Ovary (tissue), 3 donors: ENCODE measurements around the gene USP6.
"Not testable (repeated sequence)": the region's sequence is repeated elsewhere in the genome, so short reads cannot be mapped to it uniquely, and the experiment has no call there.

Experiments used
- CTCF ChIP-seq, 3 donors: fragments of 450-650 bp in 2 of 3; fragments of 200-600 bp in 1 of 3; IDR thresholded peaks; one replicate each; pipeline versions ENCODE4 v1.5.1 to v1.8.0; 2016 to 2022; ENCODE audit warnings: antibody characterized with exemption in 3 of 3, mild to moderate bottlenecking in 1 of 3
- EP300 ChIP-seq: sonication (generic); formaldehyde crosslinking; IDR thresholded peaks from one replicate; pipeline ENCODE4 v1.6.1; 2017; ENCODE audit warnings: antibody characterized with exemption
- POLR2A ChIP-seq: fragments of 450-650 bp; IDR thresholded peaks from one replicate; pipeline ENCODE4 v1.6.1; 2017; ENCODE audit warnings: antibody characterized with exemption, mild to moderate bottlenecking, moderate library complexity
- donor health status: DM: no; HTN: no; CAD: no.

- TF ChIP-seq CTCF (IDR thresholded peaks at IDR 0.05); POLR2A; EP300: not testable (repeated sequence)
These were observed 101.7 kb downstream of the USP6 start for GRCh38 chr17:5217562-5217961.
